K562 (cell line): ENCODE data around the gene SDCBP2. TPM values are rescaled to one million over a fixed set of nuclear protein-coding genes. Genes with fewer than 3 reads are reported as not detected.

ENCODE experiments used
- ATAC-seq: fragments of 200-7000 bp; cut with Tn5 transposase; 3 replicates; pipeline ENCODE4 v1.9.1; 2020; ENCODE audit warnings: moderate library complexity
- BruUV-seq: library from RNA; stranded (reverse); fragments of 400-500 nt; replicated peaks from 2 replicates; lab custom pipeline; 2021; lab: Mats Ljungman, UMichigan
- CTCF ChIA-PET: fragments of 300-600 bp; formaldehyde crosslinking; extraction: SDS; loops from one replicate; lab custom pipeline; 2021; ENCODE audit warnings: low intra/inter-chr PET ratio; lab: Yijun Ruan, JAX
- POLR2A ChIA-PET: fragments of 300-600, 350-650 bp; sonication (Branson Sonifier 250); formaldehyde crosslinking; extraction: SDS; loops from one replicate; lab custom pipeline; 2021; ENCODE audit warnings: antibody characterized with exemption, inconsistent platforms; lab: Yijun Ruan, JAX
- DNase-seq, 4 experiments: peaks; one replicate each; pipeline versions ENCODE4 v3.0.0 to v3.0.0-alpha.2; 2011 to 2018; ENCODE audit warnings: low spot score in 3 of 4, mixed read lengths in 3 of 4; ENCODE audit errors: extremely low read depth in 1 of 4
- FAIRE-seq: peaks from 2 replicates; lab custom pipeline; 2011; peaks lifted over from hg19 to GRCh38; lab: Jason Lieb, UNC
- H2AFZ ChIP-seq: 2 replicates; pipeline ENCODE4 v1.6.0; 2011; ENCODE audit warnings: low read depth, low read length, control low read depth, inconsistent platforms
- H3K27ac ChIP-seq: fragments of 200-600 bp; 3 replicates; pipeline ENCODE4 v1.8.0; 2011; ENCODE audit warnings: low read depth, mild to moderate bottlenecking, control low read depth, inconsistent platforms, low read length, moderate library complexity, mixed read lengths; ENCODE audit errors: extremely low read depth
- H3K27me3 ChIP-seq, 2 experiments: fragments of 300-600 bp in 1 of 2; 2 replicates in 1 of 2; 3 replicates in 1 of 2; pipeline versions ENCODE4 v1.6.0 to v1.8.0; 2011; ENCODE audit warnings: inconsistent platforms in 2 of 2, low read length in 2 of 2, mild to moderate bottlenecking in 1 of 2, mixed read lengths in 1 of 2, moderate library complexity in 1 of 2; ENCODE audit not compliant: control insufficient read depth in 2 of 2, insufficient read depth in 2 of 2
- H3K36me3 ChIP-seq: fragments of 300-600 bp; 3 replicates; pipeline ENCODE4 v1.8.0; 2011; ENCODE audit warnings: mild to moderate bottlenecking, low read length, inconsistent platforms; ENCODE audit not compliant: control insufficient read depth, insufficient read depth
- H3K4me1 ChIP-seq, 2 experiments: fragments of 200-600 bp in 1 of 2; replicated peaks in 1 of 2; 2 replicates in 1 of 2; 3 replicates in 1 of 2; pipeline versions ENCODE4 v1.5.1 to v1.8.0; 2011; ENCODE audit warnings: inconsistent platforms in 2 of 2, low read length in 2 of 2, mild to moderate bottlenecking in 1 of 2, mixed read lengths in 1 of 2, moderate library complexity in 1 of 2; ENCODE audit not compliant: control insufficient read depth in 2 of 2, insufficient read depth in 2 of 2
- H3K4me2 ChIP-seq: 2 replicates; pipeline ENCODE4 v1.6.1; 2011; ENCODE audit warnings: low read length, control low read depth, inconsistent platforms, mixed read lengths; ENCODE audit not compliant: insufficient read depth
- H3K4me3 ChIP-seq: fragments of 200-600 bp; sonication (generic), shearing (Covaris generic); 2 replicates; pipeline ENCODE4 v1.5.1; 2016; ENCODE audit warnings: control low read depth, inconsistent platforms
- H3K79me2 ChIP-seq: fragments of 200-600 bp; 3 replicates; pipeline ENCODE4 v1.8.0; 2011; ENCODE audit warnings: low read length, inconsistent platforms; ENCODE audit not compliant: control insufficient read depth, insufficient read depth
- H3K9ac ChIP-seq, 2 experiments: 2 replicates each; pipeline versions ENCODE4 v1.6.0 to v1.6.1; 2011; ENCODE audit warnings: low read depth in 2 of 2, low read length in 2 of 2, control low read depth in 1 of 2, inconsistent platforms in 1 of 2, mild to moderate bottlenecking in 1 of 2, mixed read lengths in 1 of 2; ENCODE audit not compliant: insufficient read depth in 1 of 2
- H3K9me1 ChIP-seq: one replicate; pipeline ENCODE4 v1.6.0; 2011; ENCODE audit warnings: inconsistent platforms, mild to moderate bottlenecking, low read length, moderate library complexity; ENCODE audit not compliant: control insufficient read depth, insufficient read depth
- H3K9me3 ChIP-seq: replicated peaks from 2 replicates; pipeline ENCODE4 v1.5.1; 2011; ENCODE audit warnings: low read depth, low read length, inconsistent platforms; ENCODE audit not compliant: control insufficient read depth, insufficient read depth
- H4K20me1 ChIP-seq: replicated peaks from 2 replicates; pipeline ENCODE4 v1.6.1; 2011; ENCODE audit warnings: low read length, inconsistent platforms, mixed read lengths; ENCODE audit not compliant: control insufficient read depth, insufficient read depth
- ATF7 ChIP-seq: fragments of 450-650 bp; IDR thresholded peaks from 2 replicates; pipeline ENCODE4 v1.7.1; 2014; ENCODE audit warnings: mild to moderate bottlenecking, moderate library complexity
- BCL6 ChIP-seq: fragments of 250-450 bp; sonication (Bioruptor Pico); IDR thresholded peaks from 2 replicates; pipeline ENCODE4 v1.4.0; 2020
- CBX1 ChIP-seq: sonication (generic); IDR thresholded peaks from 2 replicates; pipeline ENCODE4 v1.6.1; 2016; ENCODE audit warnings: antibody characterized with exemption, low read depth, mild to moderate bottlenecking
- NRF1 ChIP-seq, 2 experiments: fragments of 450-650 bp; IDR thresholded peaks in 1 of 2; conservative IDR thresholded peaks in 1 of 2; 2 replicates each; pipeline ENCODE4 v1.6.1; 2014; ENCODE audit warnings: mild to moderate bottlenecking in 2 of 2
- RNF2 ChIP-seq: sonication (generic); IDR thresholded peaks from 2 replicates; pipeline ENCODE4 v1.6.1; 2016
- RUNX1 ChIP-seq: sonication (generic); IDR thresholded peaks from 2 replicates; pipeline ENCODE4 v1.6.1; 2016; ENCODE audit warnings: antibody characterized with exemption, low read depth
- SRSF1 ChIP-seq: fragments of 200-400 bp; formaldehyde crosslinking; IDR thresholded peaks from 2 replicates; pipeline ENCODE4 v1.6.1; 2017; ENCODE audit warnings: mild to moderate bottlenecking, low read depth, low read length, moderate library complexity
- ZC3H4 ChIP-seq: sonication (generic); formaldehyde crosslinking; IDR thresholded peaks from 2 replicates; pipeline ENCODE4 v1.9.0; 2021; ENCODE audit warnings: missing genetic modification reagents, borderline replicate concordance
- ZNF444 ChIP-seq: fragments of 250-450 bp; sonication (Bioruptor Pico); IDR thresholded peaks from 2 replicates; pipeline ENCODE4 v1.4.0; 2020; ENCODE audit warnings: mild to moderate bottlenecking, moderate library complexity
- ZNF561 ChIP-seq: fragments of 450-650 bp; formaldehyde crosslinking; conservative IDR thresholded peaks from 2 replicates; pipeline ENCODE4 v1.4.0; 2020; ENCODE audit warnings: mild to moderate bottlenecking, moderate library complexity
- ZNF589 ChIP-seq: fragments of 200-800 bp; sonication (Bioruptor generic); IDR thresholded peaks from 2 replicates; pipeline ENCODE4 v1.6.1; 2016; ENCODE audit warnings: low read depth, missing genetic modification characterization, missing compliant biosample characterization
- ZNF707 ChIP-seq: fragments of 250-450 bp; sonication (Bioruptor Pico); conservative IDR thresholded peaks from 2 replicates; pipeline ENCODE4 v1.8.0; 2022; ENCODE audit warnings: inconsistent platforms, mild to moderate bottlenecking, moderate library complexity
- WGBS: fragments of 100-300 bp; shearing (Covaris generic); methylation state at CpG from one replicate; pipeline ENCODE4 v1.1.6; 2016; ENCODE audit warnings: low coverage, mixed read lengths; ENCODE audit not compliant: insufficient coverage; ENCODE audit errors: missing lambda C conversion rate; 5-methylcytosine and 5-hydroxymethylcytosine counted together
- in situ Hi-C: fragments of 300-500 bp; cut with MboI; formaldehyde crosslinking; loops from 4 replicates; pipeline ENCODE4 v1.15.0; 2018; ENCODE audit warnings: inconsistent platforms, mixed read lengths
- intact Hi-C: fragments of 100-400 bp; cut with micrococcal nuclease; formaldehyde crosslinking; loops from 2 replicates; pipeline ENCODE4 v1.14.2; 2022
- polyA plus RNA-seq, 8 experiments: library from polyadenylated mRNA; depleted of rRNA in 4 of 8; stranded (reverse) in 5 of 8; unstranded in 3 of 8; fragments of >200 nt; fragmentation: Nextera tagmentation in 2 of 8; fragmentation: Illumina TruSeq in 1 of 8; extraction: Ambion mirVana in 2 of 8; extraction: Trizol in 1 of 8; gene quantifications; 2 replicates each; pipeline versions ENCODE4 v1.2.1 to v1.2.3, GENCODE V29; 2011 to 2014; ENCODE audit warnings: inconsistent platforms in 1 of 8, missing spikeins in 1 of 8
- total RNA-seq, 7 experiments: library from RNA; depleted of rRNA in 6 of 7; stranded (reverse); fragments of >200 nt in 6 of 7; fragmentation: Illumina TruSeq in 2 of 7; extraction: Trizol in 2 of 7; gene quantifications; 2 replicates each; pipeline versions ENCODE4 v1.2.1 to v1.2.3, GENCODE V29; 2011 to 2021; ENCODE audit warnings: low replicate concordance in 1 of 7
- TF ChIP-seq, protein P1 (sequence below): fragments of 450-650 bp; formaldehyde crosslinking; IDR thresholded peaks from 2 replicates; pipeline ENCODE4 v1.4.0; 2020; ENCODE audit warnings: mild to moderate bottlenecking, mixed read lengths
- TF ChIP-seq, protein P2 (sequence below), 2 experiments: fragments of 450-650 bp; conservative IDR thresholded peaks; 2 replicates each; pipeline ENCODE4 v1.6.1; 2017; ENCODE audit warnings: mild to moderate bottlenecking in 2 of 2, moderate library complexity in 2 of 2
- TF ChIP-seq, protein P3 (sequence below), 2 experiments: fragments of 450-650 bp in 1 of 2; sonication (generic) in 1 of 2; formaldehyde crosslinking in 1 of 2; IDR thresholded peaks in 1 of 2; conservative IDR thresholded peaks in 1 of 2; 2 replicates each; pipeline versions ENCODE4 v1.6.1 to v1.8.1; 2016 to 2023; ENCODE audit warnings: mild to moderate bottlenecking in 2 of 2, moderate library complexity in 2 of 2, inconsistent platforms in 1 of 2, missing genetic modification reagents in 1 of 2
- TF ChIP-seq, protein P4 (sequence below): fragments of 200-800 bp; sonication (Bioruptor generic); IDR thresholded peaks from 2 replicates; pipeline ENCODE4 v1.6.1; 2017; ENCODE audit warnings: missing genetic modification characterization, missing compliant biosample characterization

SDCBP2 gene
- total and polyA plus RNA-seq, 9 of the 15 experiments (the other 6 are each of a cell fraction or from before 2014, with no cell fraction given): 0.06 to 1.2 (median 0.80) TPM

DNA sequence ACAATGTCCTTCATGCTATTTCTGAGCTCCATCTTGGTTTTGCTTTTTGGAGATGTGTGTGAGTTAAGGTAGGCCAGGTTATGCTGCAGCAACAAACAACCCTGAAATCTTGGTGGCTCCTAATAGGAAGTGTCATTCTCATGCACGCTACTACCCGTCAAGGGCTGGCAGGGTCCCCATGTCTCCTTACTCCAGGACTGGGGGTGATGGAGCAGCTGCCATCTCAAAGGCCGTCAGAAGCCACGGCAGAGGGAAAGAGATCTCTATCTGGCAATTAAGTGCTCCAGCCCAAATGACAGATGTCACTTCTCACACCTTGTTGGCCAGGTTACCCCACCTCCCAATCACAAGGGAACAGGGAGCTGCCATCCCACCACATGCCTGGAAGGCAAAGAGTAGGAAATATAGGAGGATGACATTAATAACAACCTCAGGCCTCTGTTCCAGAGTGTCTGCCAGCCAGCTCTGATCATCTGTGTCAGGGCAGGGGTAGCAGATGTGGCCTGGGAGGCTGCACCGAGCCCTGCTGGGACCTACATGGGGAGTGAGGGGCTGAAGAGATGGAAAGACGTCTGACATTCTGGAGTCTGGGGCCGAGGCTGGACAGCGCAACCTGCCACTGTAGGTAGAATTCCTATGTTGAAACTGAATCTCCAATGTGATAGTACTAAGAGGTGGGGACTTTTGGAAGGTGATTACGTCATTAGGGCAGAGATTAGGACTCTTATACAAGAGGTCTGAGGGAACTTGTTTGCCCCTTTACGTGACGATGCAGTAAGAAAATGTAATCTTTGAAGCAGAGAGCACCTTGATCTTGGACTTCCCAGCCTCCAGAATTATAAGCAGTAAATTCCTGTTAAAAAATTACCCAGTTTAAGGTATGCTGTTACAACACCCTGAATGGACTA, 4.8 kb upstream of the SDCBP2 start:
- FAIRE-seq (no peak), ATAC-seq (no peak; the same call in 2 of the 3 replicates), DNase-seq (no peak)
- Histone ChIP-seq H3K79me2 (peaks cover 11% of the 10 kb centered on the region; the same call in 2 of the 3 replicates), H3K36me3 (peaks cover 9% of the 10 kb centered on the region; the same call in 2 of the 3 replicates), H2AFZ (no peak overlapping the region), H3K9ac (no peak overlapping the region), H3K9me1 (no peaks in the 10 kb centered on the region), H3K27ac (no peak overlapping the region), H3K4me2 (no peak overlapping the region), H3K4me3 (no peak overlapping the region), H3K27me3 (no peaks in the 10 kb centered on the region), H3K9me3 (no peaks in the 10 kb centered on the region), H4K20me1 (peaks cover 5% of the 10 kb centered on the region), H3K4me1 (peaks cover 8 to 9% of the 10 kb centered on the region in 2 experiments; a peak in 4 of 5 replicates)
- BruUV-seq: no TSS peak
- 64% methylated on average over 7 of the region's 11 CpGs for WGBS
- in situ Hi-C loops (no loop called here), intact Hi-C loops (no loop called here)
- POLR2A ChIA-PET: interaction anchor here (0.7 to 0.9 kb wide), 2 partner anchors 57 to 492 kb away, joined by 3 to 4 read pairs; no protein-coding TSS in a partner anchor
- CTCF ChIA-PET: no interaction called here
- TF ChIP-seq ZNF589 (CRISPR knock-in tag) (no peak), RNF2 (no peak), RUNX1 (no peak), ZNF444 (CRISPR knock-in tag) (no peak), CBX1 (no peak), ZNF707 (CRISPR knock-in tag) (no peak), ATF7 (peak; percentile 49; the same call in 1 of the 2 replicates), NRF1 (conservative IDR thresholded peaks at IDR 0.05 in 1 of 2, IDR thresholded peaks at IDR 0.05 in 1 of 2) (no peak), ZNF561 (no peak), ZC3H4 (CRISPR knock-in tag) (no peak), BCL6 (no peak), SRSF1 (no peak)
- TF ChIP-seq, protein P1, sequence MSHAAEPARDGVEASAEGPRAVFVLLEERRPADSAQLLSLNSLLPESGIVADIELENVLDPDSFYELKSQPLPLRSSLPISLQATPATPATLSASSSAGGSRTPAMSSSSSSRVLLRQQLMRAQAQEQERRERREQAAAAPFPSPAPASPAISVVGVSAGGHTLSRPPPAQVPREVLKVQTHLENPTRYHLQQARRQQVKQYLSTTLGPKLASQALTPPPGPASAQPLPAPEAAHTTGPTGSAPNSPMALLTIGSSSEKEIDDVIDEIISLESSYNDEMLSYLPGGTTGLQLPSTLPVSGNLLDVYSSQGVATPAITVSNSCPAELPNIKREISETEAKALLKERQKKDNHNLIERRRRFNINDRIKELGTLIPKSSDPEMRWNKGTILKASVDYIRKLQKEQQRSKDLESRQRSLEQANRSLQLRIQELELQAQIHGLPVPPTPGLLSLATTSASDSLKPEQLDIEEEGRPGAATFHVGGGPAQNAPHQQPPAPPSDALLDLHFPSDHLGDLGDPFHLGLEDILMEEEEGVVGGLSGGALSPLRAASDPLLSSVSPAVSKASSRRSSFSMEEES: no peak
- TF ChIP-seq, protein P2, sequence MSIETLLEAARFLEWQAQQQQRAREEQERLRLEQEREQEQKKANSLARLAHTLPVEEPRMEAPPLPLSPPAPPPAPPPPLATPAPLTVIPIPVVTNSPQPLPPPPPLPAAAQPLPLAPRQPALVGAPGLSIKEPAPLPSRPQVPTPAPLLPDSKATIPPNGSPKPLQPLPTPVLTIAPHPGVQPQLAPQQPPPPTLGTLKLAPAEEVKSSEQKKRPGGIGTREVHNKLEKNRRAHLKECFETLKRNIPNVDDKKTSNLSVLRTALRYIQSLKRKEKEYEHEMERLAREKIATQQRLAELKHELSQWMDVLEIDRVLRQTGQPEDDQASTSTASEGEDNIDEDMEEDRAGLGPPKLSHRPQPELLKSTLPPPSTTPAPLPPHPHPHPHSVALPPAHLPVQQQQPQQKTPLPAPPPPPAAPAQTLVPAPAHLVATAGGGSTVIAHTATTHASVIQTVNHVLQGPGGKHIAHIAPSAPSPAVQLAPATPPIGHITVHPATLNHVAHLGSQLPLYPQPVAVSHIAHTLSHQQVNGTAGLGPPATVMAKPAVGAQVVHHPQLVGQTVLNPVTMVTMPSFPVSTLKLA (conservative IDR thresholded peaks at IDR 0.05): no peak
- TF ChIP-seq, protein P3, sequence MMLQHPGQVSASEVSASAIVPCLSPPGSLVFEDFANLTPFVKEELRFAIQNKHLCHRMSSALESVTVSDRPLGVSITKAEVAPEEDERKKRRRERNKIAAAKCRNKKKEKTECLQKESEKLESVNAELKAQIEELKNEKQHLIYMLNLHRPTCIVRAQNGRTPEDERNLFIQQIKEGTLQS (IDR thresholded peaks at IDR 0.05): peak; percentile 43
- TF ChIP-seq, protein P3 (CRISPR knock-in tag; conservative IDR thresholded peaks at IDR 0.05): no peak
- TF ChIP-seq, protein P4, sequence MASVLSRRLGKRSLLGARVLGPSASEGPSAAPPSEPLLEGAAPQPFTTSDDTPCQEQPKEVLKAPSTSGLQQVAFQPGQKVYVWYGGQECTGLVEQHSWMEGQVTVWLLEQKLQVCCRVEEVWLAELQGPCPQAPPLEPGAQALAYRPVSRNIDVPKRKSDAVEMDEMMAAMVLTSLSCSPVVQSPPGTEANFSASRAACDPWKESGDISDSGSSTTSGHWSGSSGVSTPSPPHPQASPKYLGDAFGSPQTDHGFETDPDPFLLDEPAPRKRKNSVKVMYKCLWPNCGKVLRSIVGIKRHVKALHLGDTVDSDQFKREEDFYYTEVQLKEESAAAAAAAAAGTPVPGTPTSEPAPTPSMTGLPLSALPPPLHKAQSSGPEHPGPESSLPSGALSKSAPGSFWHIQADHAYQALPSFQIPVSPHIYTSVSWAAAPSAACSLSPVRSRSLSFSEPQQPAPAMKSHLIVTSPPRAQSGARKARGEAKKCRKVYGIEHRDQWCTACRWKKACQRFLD (CRISPR knock-in tag): no peak
